Right ventricle myocardium inferior (tissue), 1 donor: ENCODE measurements around the gene MARCHF3. TPM values are rescaled to one million over a fixed set of nuclear protein-coding genes. Genes with fewer than 3 reads are reported as not detected.

ENCODE experiments used
- ATAC-seq: fragments of 200-7000 bp; cut with Tn5 transposase; one replicate; pipeline ENCODE4 v1.9.1; 2020; ENCODE audit warnings: mild to moderate bottlenecking, moderate library complexity
- DNase-seq: peaks from one replicate; pipeline ENCODE4 v3.0.0; 2021; ENCODE audit errors: missing footprints
- intact Hi-C: fragments of 100-400 bp; cut with DNase I; formaldehyde crosslinking; loops from one replicate; pipeline ENCODE4 v1.11.0; 2022
- long read RNA-seq: library from polyadenylated mRNA; unstranded; transcript quantifications from one replicate; pipeline ENCODE4 v2.0.0, GENCODE V29; 2021
- total RNA-seq: library from RNA; stranded (reverse); fragmentation: NEBNext Ultra II Directional; extraction: Animal tissue kit (Norgen Biotek cat#: 25700); gene quantifications from one replicate; pipeline ENCODE4 v1.2.1, GENCODE V29; 2021
- donor health status: DM: no; HTN: yes; CAD: no; lungs with severe emphysema.

Gene MARCHF3
- total RNA-seq, result 30.1 TPM
- long read RNA-seq, full-length matches to known transcripts, result 15 of 18 reads
- long read RNA-seq, partial matches to known transcripts, result 0 of 18 reads
- long read RNA-seq, other reads (novel, unspliced or antisense), result 3 of 18 reads

GRCh38 chr5:127030259-127031146 lies at the start of gene MARCHF3:
MARCHF3 (minus strand) TSS chr5:127030558; CDS start chr5:126918171, 112,387 bp downstream.
- peak; percentile 98 for DNase-seq
- intact Hi-C loops, result loop anchor here (2.0 to 5.0 kb wide), 2 partner anchors 110 to 183 kb away; no protein-coding TSS in a partner anchor
- ATAC-seq, result peak; percentile 100

- ATAC-seq, result no peak
- no peak for DNase-seq
- intact Hi-C loops, result no loop called here
These were observed 49.7 kb upstream of the MARCHF3 start for GRCh38 chr5:127079994-127080491.

- DNase-seq, result no peak
- intact Hi-C loops, result no loop called here
- ATAC-seq, result no peak
These were observed 47.0 kb upstream of the MARCHF3 start for GRCh38 chr5:127077366-127077765.

GRCh38 chr5:127076315-127077129 lies 46.2 kb upstream of the MARCHF3 start:
- intact Hi-C loops, result no loop called here
- DNase-seq, result no peak
- no peak for ATAC-seq

- intact Hi-C loops, result loop anchor here (5.0 kb wide), 1 partner anchor 37 kb away; no protein-coding TSS in a partner anchor
- DNase-seq (no peak), ATAC-seq (no peak)
These were observed 44.1 kb upstream of the MARCHF3 start for GRCh38 chr5:127074466-127074865.

- ATAC-seq (peak; percentile 91), DNase-seq (peak; percentile 80)
- intact Hi-C loops, result loop anchor here (5.0 kb wide), 1 partner anchor 36 kb away; no protein-coding TSS in a partner anchor
These were observed 42.8 kb upstream of the MARCHF3 start, which contains the start of gene C5orf63 for GRCh38 chr5:127072861-127073846. C5orf63 (minus strand) TSS chr5:127073502; CDS start chr5:127058995, 14,507 bp downstream.

GRCh38 chr5:127070243-127070642 lies 39.9 kb upstream of the MARCHF3 start:
- DNase-seq (no peak), ATAC-seq (no peak)
- intact Hi-C loops, result loop anchor here (5.0 kb wide), 1 partner anchor 33 kb away; no protein-coding TSS in a partner anchor

- DNase-seq (no peak), ATAC-seq (no peak)
- intact Hi-C loops, result no loop called here
These were observed 38.3 kb upstream of the MARCHF3 start for GRCh38 chr5:127068493-127069214.

- DNase-seq (no peak), ATAC-seq (no peak)
- intact Hi-C loops, result no loop called here
These were observed 36.4 kb upstream of the MARCHF3 start for GRCh38 chr5:127066721-127067120.

GRCh38 chr5:127064253-127064840 lies 34.0 kb upstream of the MARCHF3 start:
- DNase-seq, result no peak
- intact Hi-C loops, result no loop called here
- ATAC-seq, result no peak

- intact Hi-C loops, result no loop called here
- DNase-seq (no peak), ATAC-seq (no peak)
These were observed 33.0 kb upstream of the MARCHF3 start for GRCh38 chr5:127063257-127063913.

- DNase-seq (no peak), ATAC-seq (no peak)
- intact Hi-C loops, result no loop called here
These were observed 31.6 kb upstream of the MARCHF3 start for GRCh38 chr5:127061956-127062355.

- no peak for DNase-seq
- ATAC-seq, result no peak
- intact Hi-C loops, result no loop called here
These were observed 31.2 kb upstream of the MARCHF3 start for GRCh38 chr5:127061537-127061936.

- no peak for DNase-seq
- intact Hi-C loops, result no loop called here
- ATAC-seq, result no peak
These were observed 30.2 kb upstream of the MARCHF3 start for GRCh38 chr5:127060470-127060985.

- intact Hi-C loops, result no loop called here
- no peak for ATAC-seq
These were observed 26.5 kb upstream of the MARCHF3 start for GRCh38 chr5:127056896-127057295.

More at GRCh38 chr5:127056896-127057295, 26.5 kb upstream of the MARCHF3 start:
- DNase-seq, result no peak
